ENCODE measurements around the gene CPT1A.

- TF ChIP-seq TEAD4 (IDR thresholded peaks at IDR 0.05): no peak
- no peak for TF ChIP-seq MAX (IDR thresholded peaks at IDR 0.05)
- TF ChIP-seq TAF1 (IDR thresholded peaks at IDR 0.05; ENCODE audit: low read depth): no peak
- TF ChIP-seq RAD21 (IDR thresholded peaks at IDR 0.05; ENCODE audit: low read depth): peak; percentile 35; the same call in 1 of the 2 replicates
- no peak for TF ChIP-seq CEBPB (IDR thresholded peaks at IDR 0.05)
- TF ChIP-seq EP300 (IDR thresholded peaks at IDR 0.05; ENCODE audit: borderline replicate concordance): no peak
- TF ChIP-seq FOXM1 (IDR thresholded peaks at IDR 0.05; ENCODE audit: borderline replicate concordance, low read depth): no peak
- no peak for TF ChIP-seq TCF12 (IDR thresholded peaks at IDR 0.05; ENCODE audit: low read depth)
- TF ChIP-seq ZBTB7A (IDR thresholded peaks at IDR 0.05; ENCODE audit: low read depth): no peak
- TF ChIP-seq NFIC (IDR thresholded peaks at IDR 0.05): no peak
- TF ChIP-seq CREB1 (IDR thresholded peaks at IDR 0.05; ENCODE audit: low read depth): no peak
- TF ChIP-seq, protein P1, sequence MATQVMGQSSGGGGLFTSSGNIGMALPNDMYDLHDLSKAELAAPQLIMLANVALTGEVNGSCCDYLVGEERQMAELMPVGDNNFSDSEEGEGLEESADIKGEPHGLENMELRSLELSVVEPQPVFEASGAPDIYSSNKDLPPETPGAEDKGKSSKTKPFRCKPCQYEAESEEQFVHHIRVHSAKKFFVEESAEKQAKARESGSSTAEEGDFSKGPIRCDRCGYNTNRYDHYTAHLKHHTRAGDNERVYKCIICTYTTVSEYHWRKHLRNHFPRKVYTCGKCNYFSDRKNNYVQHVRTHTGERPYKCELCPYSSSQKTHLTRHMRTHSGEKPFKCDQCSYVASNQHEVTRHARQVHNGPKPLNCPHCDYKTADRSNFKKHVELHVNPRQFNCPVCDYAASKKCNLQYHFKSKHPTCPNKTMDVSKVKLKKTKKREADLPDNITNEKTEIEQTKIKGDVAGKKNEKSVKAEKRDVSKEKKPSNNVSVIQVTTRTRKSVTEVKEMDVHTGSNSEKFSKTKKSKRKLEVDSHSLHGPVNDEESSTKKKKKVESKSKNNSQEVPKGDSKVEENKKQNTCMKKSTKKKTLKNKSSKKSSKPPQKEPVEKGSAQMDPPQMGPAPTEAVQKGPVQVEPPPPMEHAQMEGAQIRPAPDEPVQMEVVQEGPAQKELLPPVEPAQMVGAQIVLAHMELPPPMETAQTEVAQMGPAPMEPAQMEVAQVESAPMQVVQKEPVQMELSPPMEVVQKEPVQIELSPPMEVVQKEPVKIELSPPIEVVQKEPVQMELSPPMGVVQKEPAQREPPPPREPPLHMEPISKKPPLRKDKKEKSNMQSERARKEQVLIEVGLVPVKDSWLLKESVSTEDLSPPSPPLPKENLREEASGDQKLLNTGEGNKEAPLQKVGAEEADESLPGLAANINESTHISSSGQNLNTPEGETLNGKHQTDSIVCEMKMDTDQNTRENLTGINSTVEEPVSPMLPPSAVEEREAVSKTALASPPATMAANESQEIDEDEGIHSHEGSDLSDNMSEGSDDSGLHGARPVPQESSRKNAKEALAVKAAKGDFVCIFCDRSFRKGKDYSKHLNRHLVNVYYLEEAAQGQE (IDR thresholded peaks at IDR 0.05; ENCODE audit: low read depth): no peak
- TF ChIP-seq YY1 (IDR thresholded peaks at IDR 0.05; ENCODE audit: low read depth): no peak
- TF ChIP-seq EGR1 (IDR thresholded peaks at IDR 0.05): no peak
These were observed 113.9 kb downstream of the CPT1A start for GRCh38 chr11:68727783-68728182.
